Measurements from ENCODE around the gene CGB2. TPM values are rescaled to one million over a fixed set of nuclear protein-coding genes. Genes with fewer than 3 reads are reported as not detected.

The CGB2 gene
- total and polyA plus RNA-seq, 4 donors: 1.1 TPM; not detected in 3

GRCh38 chr19:48991011-48991609, 40.6 kb upstream of the CGB2 start:
- no peak for ATAC-seq (ENCODE audit: low FRiP score)
- Histone ChIP-seq H3K9me3 (ENCODE audit: control insufficient read depth, low read length) (no peaks in the 10 kb centered on the region), H3K36me3 (ENCODE audit: control insufficient read depth in 1 of 2, insufficient read depth in 2 of 2, low read length in 1 of 2) (peaks cover 0 to 4% of the 10 kb centered on the region in 2 donors), H3K4me3 (ENCODE audit: low read length in 2 of 2) (no peak overlapping the region), H3K4me1 (ENCODE audit: control insufficient read depth in 1 of 2, insufficient read depth in 2 of 2, low read length in 2 of 2) (no peaks in the 10 kb centered on the region), H3K27me3 (ENCODE audit: control insufficient read depth in 1 of 2, insufficient read depth in 2 of 2, low read length in 1 of 2) (no peaks in the 10 kb centered on the region), H3K27ac (ENCODE audit: low read depth in 1 of 2, low read length in 2 of 2) (no peak overlapping the region)
- intact Hi-C loops (cut with DNase I): loop anchor here in 1 of 2 donors (10.0 kb wide), 1 partner anchor 154 kb away; no protein-coding TSS in a partner anchor
- DNase-seq: no peak
- WGBS, 2 donors: 82 to 83% methylated on average over 22 of the region's 22 CpGs

- Histone ChIP-seq H3K9me3 (ENCODE audit: control insufficient read depth, low read length) (no peaks in the 10 kb centered on the region), H3K36me3 (ENCODE audit: control insufficient read depth in 1 of 2, insufficient read depth in 2 of 2, low read length in 1 of 2) (peaks cover 0 to 4% of the 10 kb centered on the region in 2 donors), H3K4me3 (ENCODE audit: low read length in 2 of 2) (peak overlapping the region; percentile 44 to 97), H3K27me3 (ENCODE audit: control insufficient read depth in 1 of 2, insufficient read depth in 2 of 2, low read length in 1 of 2) (no peaks in the 10 kb centered on the region), H3K27ac (ENCODE audit: low read depth in 1 of 2, low read length in 2 of 2) (peak overlapping the region; percentile 31 to 100), H3K4me1 (ENCODE audit: control insufficient read depth in 1 of 2, insufficient read depth in 2 of 2, low read length in 2 of 2) (no peaks in the 10 kb centered on the region)
- intact Hi-C loops (cut with DNase I): loop anchor here in 1 of 2 donors (2.0 to 10.0 kb wide), 2 partner anchors 27 to 153 kb away; partner anchors contain the start of gene FTL
- ATAC-seq (ENCODE audit: low FRiP score) (peak; percentile 76), DNase-seq (peak; percentile 84 to 85)
- 6% methylated on average over 8 of the region's 8 CpGs for WGBS, 2 donors
Observed at GRCh38 chr19:48991873-48992580, 39.7 kb upstream of the CGB2 start.

- Histone ChIP-seq H3K4me3 (ENCODE audit: low read length in 2 of 2) (peak overlapping the region; percentile 44 to 97), H3K36me3 (ENCODE audit: control insufficient read depth in 1 of 2, insufficient read depth in 2 of 2, low read length in 1 of 2) (peaks cover 0 to 4% of the 10 kb centered on the region in 2 donors), H3K27ac (ENCODE audit: low read depth in 1 of 2, low read length in 2 of 2) (peak overlapping the region; percentile 31 to 100), H3K9me3 (ENCODE audit: control insufficient read depth, low read length) (no peaks in the 10 kb centered on the region), H3K4me1 (ENCODE audit: control insufficient read depth in 1 of 2, insufficient read depth in 2 of 2, low read length in 2 of 2) (no peaks in the 10 kb centered on the region), H3K27me3 (ENCODE audit: control insufficient read depth in 1 of 2, insufficient read depth in 2 of 2, low read length in 1 of 2) (no peaks in the 10 kb centered on the region)
- WGBS, 2 donors: 0 to 1% methylated on average over 20 of the region's 20 CpGs
- DNase-seq (no peak), ATAC-seq (ENCODE audit: low FRiP score) (peak; percentile 6)
- intact Hi-C loops (cut with DNase I): loop anchor here in 1 of 2 donors (2.0 to 10.0 kb wide), 2 partner anchors 28 to 152 kb away; partner anchors contain the start of gene FTL
Observed at GRCh38 chr19:48992581-48993174, 39.0 kb upstream of the CGB2 start.

GRCh38 chr19:48993175-48994034, 38.3 kb upstream of the CGB2 start, which contains the start of the genes GYS1 and RUVBL2:
Gene GYS1 (minus strand): TSS chr19:48993309. CDS start chr19:48993112, 197 bp downstream.
Gene RUVBL2 (plus strand): TSS chr19:48993887. CDS start chr19:48993912, 25 bp downstream.
- no peaks in the 10 kb centered on the region for H3K9me3 ChIP-seq (ENCODE audit: control insufficient read depth, low read length)
- H3K27ac ChIP-seq (ENCODE audit: low read depth in 1 of 2, low read length in 2 of 2): peak within 1 kb of the TSS; percentile 31 to 100
- 0 to 1% methylated on average over 56 of the region's 56 CpGs for WGBS, 2 donors
- peaks cover 0 to 4% of the 10 kb centered on the region in 2 donors for H3K36me3 ChIP-seq (ENCODE audit: control insufficient read depth in 1 of 2, insufficient read depth in 2 of 2, low read length in 1 of 2)
- peak within 1 kb of the TSS; percentile 60 to 97 for H3K4me3 ChIP-seq (ENCODE audit: low read length in 2 of 2)
- peak; percentile 97 for ATAC-seq (ENCODE audit: low FRiP score)
- H3K27me3 ChIP-seq (ENCODE audit: control insufficient read depth in 1 of 2, insufficient read depth in 2 of 2, low read length in 1 of 2): no peaks in the 10 kb centered on the region
- DNase-seq: peak; percentile 100
- H3K4me1 ChIP-seq (ENCODE audit: control insufficient read depth in 1 of 2, insufficient read depth in 2 of 2, low read length in 2 of 2): no peaks in the 10 kb centered on the region
- intact Hi-C loops (cut with DNase I): loop anchor here in 1 of 2 donors (2.0 to 10.0 kb wide), 2 partner anchors 29 to 151 kb away; partner anchors contain the start of gene FTL

- WGBS, 2 donors: 0 to 2% methylated on average over 13 of the region's 13 CpGs
- DNase-seq (peak in 1 of 2 donors; percentile 77), ATAC-seq (ENCODE audit: low FRiP score) (no peak)
- H3K27me3 ChIP-seq (ENCODE audit: control insufficient read depth in 1 of 2, insufficient read depth in 2 of 2, low read length in 1 of 2): no peaks in the 10 kb centered on the region
- H3K4me3 ChIP-seq (ENCODE audit: low read length in 2 of 2): peak overlapping the region; percentile 60 to 63
- intact Hi-C loops (cut with DNase I): loop anchor here in 1 of 2 donors (10.0 kb wide), 1 partner anchor 151 kb away; no protein-coding TSS in a partner anchor
- H3K36me3 ChIP-seq (ENCODE audit: control insufficient read depth in 1 of 2, insufficient read depth in 2 of 2, low read length in 1 of 2): no peaks in the 10 kb centered on the region
- peak overlapping the region in 1 of 2 donors; percentile 33 for H3K27ac ChIP-seq (ENCODE audit: low read depth in 1 of 2, low read length in 2 of 2)
- no peaks in the 10 kb centered on the region for H3K4me1 ChIP-seq (ENCODE audit: control insufficient read depth in 1 of 2, insufficient read depth in 2 of 2, low read length in 2 of 2)
- H3K9me3 ChIP-seq (ENCODE audit: control insufficient read depth, low read length): no peaks in the 10 kb centered on the region
Observed at GRCh38 chr19:48994035-48994386, 37.7 kb upstream of the CGB2 start.

- Histone ChIP-seq H3K27ac (ENCODE audit: low read depth in 1 of 2, low read length in 2 of 2) (no peak overlapping the region), H3K4me1 (ENCODE audit: control insufficient read depth in 1 of 2, insufficient read depth in 2 of 2, low read length in 2 of 2) (no peaks in the 10 kb centered on the region), H3K4me3 (ENCODE audit: low read length in 2 of 2) (no peak overlapping the region), H3K36me3 (ENCODE audit: control insufficient read depth in 1 of 2, insufficient read depth in 2 of 2, low read length in 1 of 2) (no peaks in the 10 kb centered on the region), H3K9me3 (ENCODE audit: control insufficient read depth, low read length) (no peaks in the 10 kb centered on the region), H3K27me3 (ENCODE audit: control insufficient read depth in 1 of 2, insufficient read depth in 2 of 2, low read length in 1 of 2) (no peaks in the 10 kb centered on the region)
- intact Hi-C loops (cut with DNase I): loop anchor here in 1 of 2 donors (10.0 kb wide), 1 partner anchor 147 kb away; no protein-coding TSS in a partner anchor
- WGBS, 2 donors: 81 to 86% methylated on average over 5 of the region's 5 CpGs
- ATAC-seq (ENCODE audit: low FRiP score): no peak
- DNase-seq: no peak
Observed at GRCh38 chr19:48997972-48998371, 33.7 kb upstream of the CGB2 start.

- H3K4me3 ChIP-seq (ENCODE audit: low read length in 2 of 2): no peak overlapping the region
- ATAC-seq (ENCODE audit: low FRiP score) (no peak), DNase-seq (peak; percentile 77 to 83)
- H3K27ac ChIP-seq (ENCODE audit: low read depth in 1 of 2, low read length in 2 of 2): no peak overlapping the region
- intact Hi-C loops (cut with DNase I): loop anchor here in 1 of 2 donors (10.0 kb wide), 1 partner anchor 145 kb away; no protein-coding TSS in a partner anchor
- H3K36me3 ChIP-seq (ENCODE audit: control insufficient read depth in 1 of 2, insufficient read depth in 2 of 2, low read length in 1 of 2): peaks cover 0 to 3% of the 10 kb centered on the region in 2 donors
- H3K4me1 ChIP-seq (ENCODE audit: control insufficient read depth in 1 of 2, insufficient read depth in 2 of 2, low read length in 2 of 2): no peaks in the 10 kb centered on the region
- H3K27me3 ChIP-seq (ENCODE audit: control insufficient read depth in 1 of 2, insufficient read depth in 2 of 2, low read length in 1 of 2): no peaks in the 10 kb centered on the region
- H3K9me3 ChIP-seq (ENCODE audit: control insufficient read depth, low read length): no peaks in the 10 kb centered on the region
- 52 to 57% methylated on average over 16 of the region's 16 CpGs for WGBS, 2 donors
Observed at GRCh38 chr19:48999481-49000325, 32.0 kb upstream of the CGB2 start.

All from aorta (tissue), 5 donors.